NCI-H446 treated with DMSO at 0.1 percent for 48 hours (cell line): ENCODE measurements around the gene ALG9.

Source experiments
- DNase-seq: peaks from one replicate; lab custom pipeline; 2025; lab: John Stamatoyannopoulos, UW

The ALG9 gene

DNA sequence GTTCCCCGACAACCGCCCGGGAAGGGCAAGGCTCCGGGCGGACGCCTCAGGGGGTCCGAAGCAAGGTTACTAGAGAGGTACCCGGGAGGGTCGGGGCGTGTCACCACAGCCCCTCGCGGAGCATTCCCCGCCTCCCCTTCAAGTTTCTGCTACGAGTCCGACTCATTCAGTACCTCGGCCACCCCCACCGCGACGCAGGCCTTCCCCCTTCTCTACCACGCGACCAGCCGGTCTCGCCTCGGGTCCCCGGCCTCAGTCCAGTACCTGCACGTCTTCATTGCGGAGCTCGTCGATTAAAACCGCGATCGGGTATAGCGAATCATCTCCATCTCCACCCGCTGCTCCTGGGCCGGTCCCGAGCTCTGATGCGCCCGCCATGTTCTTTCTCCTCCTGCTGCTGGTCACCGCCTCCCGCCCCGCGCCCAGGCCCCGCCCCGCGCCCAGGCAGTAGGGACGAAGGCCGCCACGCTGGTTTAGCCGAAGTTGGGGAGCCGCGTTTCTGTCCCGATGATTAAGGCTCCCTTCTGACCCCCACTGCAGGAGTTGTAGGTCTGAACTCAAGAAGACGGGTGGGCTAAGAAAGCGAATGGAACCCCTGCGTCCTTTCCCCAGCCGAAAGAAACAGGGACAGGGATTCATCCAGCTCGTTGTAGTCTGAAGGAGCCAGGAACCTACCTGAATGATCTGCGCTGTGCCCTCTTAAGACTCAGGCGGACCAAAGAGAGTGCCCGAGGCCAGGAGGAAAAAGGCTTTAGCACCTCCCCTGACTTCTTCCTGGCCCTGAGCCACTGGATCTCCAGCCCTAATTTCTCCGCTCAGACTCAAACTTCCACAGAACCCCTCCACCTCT, 105.2 kb downstream of the ALG9 start, which contains the start of gene PPP2R1B:
TSS of gene PPP2R1B (minus strand) at position 406 of the 850 bp plus-strand sequence. CDS start at position 378, 28 bp downstream.
- peak; percentile 54 for DNase-seq

GRCh38 chr11:111765320-111765983, 105.9 kb downstream of the ALG9 start:
- DNase-seq = no peak

GRCh38 chr11:111764621-111765020, 106.8 kb downstream of the ALG9 start:
- DNase-seq = no peak

DNA sequence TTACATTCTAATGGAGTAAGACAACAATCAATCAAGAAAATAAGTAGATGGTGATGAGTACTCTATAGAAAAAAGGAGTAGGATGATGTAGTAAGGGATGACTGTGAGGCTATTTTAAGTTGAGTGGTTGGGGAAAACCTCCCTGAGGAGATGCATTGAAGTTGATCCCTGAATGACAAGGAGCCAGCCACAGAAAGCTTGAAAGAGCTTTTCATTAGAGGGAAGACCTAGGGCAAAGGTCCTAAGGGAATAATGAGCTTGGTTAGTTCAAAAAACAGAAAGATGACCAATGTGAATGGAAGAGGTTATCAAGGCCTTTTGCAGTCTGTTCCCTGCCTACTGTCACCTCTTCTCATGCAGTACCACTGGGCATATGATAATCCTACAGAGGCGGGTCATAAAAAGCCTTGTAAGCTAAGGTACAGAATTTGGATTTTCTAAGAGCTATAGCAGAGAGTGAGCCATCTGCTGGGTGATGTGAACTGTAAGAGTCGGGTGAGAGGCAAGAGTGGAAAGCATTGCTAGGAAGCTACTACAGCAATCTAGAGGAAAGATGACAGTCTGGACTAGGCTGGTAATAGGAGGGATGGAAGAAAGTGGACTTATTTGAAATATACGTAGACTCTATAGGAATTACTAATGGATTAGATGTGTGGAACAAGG, 108.3 kb downstream of the ALG9 start:
- no peak for DNase-seq

- DNase-seq = no peak
Observed at GRCh38 chr11:111762526-111762925, 108.9 kb downstream of the ALG9 start.

DNA sequence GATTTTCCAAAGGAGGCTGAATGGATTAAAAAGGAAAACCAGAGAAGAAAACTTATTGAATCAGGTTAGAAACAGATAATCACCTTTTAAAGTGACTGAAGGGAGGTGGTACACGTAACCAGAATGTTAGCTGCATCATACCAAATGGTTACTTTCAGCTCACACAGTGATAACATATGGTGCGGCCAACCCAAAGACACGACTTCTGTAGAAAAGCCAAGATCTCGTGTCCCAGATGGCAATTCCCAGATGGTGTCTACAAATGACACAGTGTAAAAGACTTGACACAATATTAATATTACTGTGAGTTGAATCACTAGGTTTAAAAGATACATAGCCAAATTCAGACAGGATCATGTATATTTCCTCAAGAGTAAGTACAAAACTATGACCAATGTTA, 110.3 kb downstream of the ALG9 start:
- peak; percentile 64 for DNase-seq

DNA sequence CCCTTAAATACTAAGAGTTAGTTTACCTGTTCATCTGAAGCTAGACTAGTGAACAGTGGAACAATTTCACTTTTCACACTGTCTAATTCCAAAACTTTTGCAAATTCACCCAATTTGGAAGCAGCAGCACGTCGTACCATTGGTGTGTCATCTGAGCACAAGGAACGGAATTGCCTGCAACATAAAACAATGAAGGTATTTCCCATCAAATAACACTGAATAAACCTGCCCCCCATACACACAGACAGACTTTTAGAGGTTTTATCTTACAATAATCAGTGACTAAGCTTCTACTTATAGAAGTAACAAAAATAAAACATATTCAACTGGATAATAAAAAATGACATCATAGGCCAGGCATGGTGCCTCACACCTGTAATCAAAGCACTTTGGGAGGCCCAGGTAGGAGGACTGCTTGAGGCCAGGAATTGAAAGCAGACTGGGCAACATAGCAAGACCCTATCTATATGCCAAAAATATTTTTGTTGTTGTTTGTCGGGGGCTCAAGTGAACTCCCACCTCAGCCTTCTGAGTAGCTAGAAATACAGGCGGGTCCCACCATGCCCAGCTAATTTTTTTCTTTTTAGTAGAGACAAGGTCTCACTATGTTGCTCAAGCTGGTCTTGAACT, 111.5 kb downstream of the ALG9 start:
- no peak for DNase-seq

DNA sequence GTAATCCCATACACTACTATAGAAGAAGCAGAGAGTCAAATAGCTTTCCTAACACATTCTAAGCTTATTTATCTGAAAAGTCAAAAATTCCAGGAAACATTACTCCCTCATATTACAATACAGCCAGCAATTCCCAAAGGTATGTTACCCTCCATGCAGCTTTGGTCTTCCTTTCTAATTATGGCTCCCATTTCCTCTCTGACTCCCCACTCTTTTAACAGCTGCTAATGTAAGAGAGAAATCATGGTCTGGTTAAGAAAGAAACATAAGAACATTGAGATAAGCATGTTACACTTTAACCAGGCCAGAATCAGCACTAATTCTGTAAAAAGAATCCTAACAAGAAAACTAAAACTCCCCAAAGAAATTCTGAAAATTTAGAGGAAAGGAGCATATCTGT, 112.0 kb downstream of the ALG9 start:
- no peak for DNase-seq

DNA sequence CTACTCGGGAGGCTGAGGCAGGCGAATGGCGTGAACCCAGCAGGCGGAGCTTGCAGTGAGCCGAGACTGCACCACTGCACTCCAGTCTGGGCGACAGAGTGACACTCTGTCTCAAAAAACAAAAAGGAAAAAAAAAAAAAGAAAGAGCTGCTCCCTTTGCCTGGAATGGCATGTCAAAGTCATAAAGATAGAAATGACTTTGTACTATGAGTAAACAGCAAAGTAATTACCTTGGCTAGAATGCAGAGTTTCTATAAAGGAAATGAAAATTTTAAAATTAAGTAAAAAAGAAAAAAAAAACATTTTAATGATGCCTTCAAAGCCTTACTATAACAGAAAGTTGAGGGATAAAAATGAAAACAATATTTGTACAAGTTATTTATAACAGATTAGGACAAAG, 115.3 kb downstream of the ALG9 start:
- no peak for DNase-seq

DNA sequence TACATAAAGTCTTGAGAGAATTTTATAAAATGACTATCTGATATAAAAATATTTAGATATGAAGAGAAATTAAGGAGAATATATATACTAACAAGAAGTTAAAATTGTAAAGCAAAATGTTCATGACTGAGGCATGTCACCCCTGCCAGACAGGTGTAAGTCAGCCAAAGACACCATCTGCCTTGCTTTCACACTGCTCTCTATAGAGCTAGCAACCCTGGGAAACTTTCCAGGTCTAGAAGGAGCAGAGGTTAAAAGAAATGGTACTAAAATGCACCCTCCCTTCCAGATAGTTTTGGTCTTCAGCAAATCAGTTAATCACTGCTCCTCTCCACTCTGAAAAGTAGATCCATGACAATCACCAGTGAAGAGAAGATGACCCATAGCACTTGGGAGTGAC, 121.7 kb downstream of the ALG9 start:
- DNase-seq = peak; percentile 43

DNA sequence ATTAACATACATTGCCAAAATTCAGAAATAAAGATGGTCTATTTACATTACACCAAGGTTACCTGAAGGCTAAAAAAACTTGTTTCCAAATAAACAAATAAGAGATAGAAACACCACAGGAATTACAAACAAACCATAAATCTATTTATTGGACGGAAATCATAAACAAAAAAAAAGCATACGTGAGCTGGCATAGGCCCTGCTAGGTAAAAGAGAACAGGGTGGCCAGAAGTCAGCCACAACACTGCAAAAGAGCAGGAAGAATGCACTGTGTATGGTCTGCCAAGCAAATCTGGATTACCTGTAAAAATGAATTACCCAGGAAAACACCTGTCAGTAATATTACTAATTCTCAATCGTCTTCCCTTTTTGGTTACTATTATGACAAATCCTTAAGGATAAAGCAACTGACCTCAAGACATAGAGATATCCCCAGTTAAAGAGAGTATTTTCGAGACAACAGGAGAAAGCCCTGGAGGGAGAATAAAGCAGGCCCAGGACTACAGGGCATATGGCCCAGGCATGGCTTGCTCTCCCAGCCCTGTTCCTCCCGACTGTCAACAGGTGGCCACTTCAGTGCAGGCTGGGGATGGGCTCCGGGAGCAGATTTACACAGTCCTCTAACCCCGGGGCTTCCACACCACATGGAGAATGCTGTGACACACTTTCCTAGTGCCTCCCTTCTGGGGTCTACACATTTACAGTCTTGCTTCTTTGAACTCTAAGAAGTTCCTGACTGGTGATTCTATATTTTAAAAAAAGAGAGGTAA, 123.2 kb downstream of the ALG9 start:
- DNase-seq = no peak

GRCh38 chr11:111745719-111746504, 125.5 kb downstream of the ALG9 start:
- DNase-seq = no peak

DNA sequence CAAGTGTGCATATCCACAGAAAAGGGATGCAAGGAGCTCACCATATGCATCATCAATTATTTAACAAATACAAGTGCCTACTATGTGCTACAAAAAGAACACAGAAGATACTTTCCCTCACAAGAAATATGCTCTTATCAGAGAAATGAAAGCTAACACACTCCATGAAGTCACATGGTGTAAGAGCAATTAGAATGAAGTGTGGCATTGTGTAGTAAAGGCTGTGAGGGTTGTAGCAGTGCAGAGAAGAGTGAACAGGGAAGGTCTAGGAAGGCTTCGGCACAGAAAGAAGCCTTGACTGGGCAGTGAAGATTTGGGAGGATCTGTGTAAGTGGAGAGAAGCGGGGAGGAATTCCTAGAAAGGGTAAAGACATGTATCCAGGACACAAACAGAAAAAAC, 127.7 kb downstream of the ALG9 start:
- no peak for DNase-seq

DNA sequence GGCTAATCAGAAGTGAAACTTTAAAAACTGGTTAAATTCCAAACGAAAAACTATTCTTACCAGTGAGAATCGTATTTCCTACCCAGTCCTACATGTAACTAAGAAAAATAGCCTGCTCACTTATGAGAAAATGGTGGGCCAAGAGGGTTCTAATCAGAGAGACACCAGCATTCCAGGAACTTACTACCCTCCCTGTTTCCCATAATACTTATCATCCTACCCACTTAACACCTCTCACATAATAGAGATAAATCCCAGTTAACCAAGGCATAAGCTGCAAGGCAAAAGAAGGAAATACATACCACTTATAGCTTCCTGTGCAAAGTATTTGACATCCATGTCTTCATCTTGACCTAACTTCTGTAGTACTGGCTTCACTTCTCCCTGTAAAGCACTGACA, 129.6 kb downstream of the ALG9 start:
- no peak for DNase-seq

GRCh38 chr11:111739299-111739698, 132.1 kb downstream of the ALG9 start:
- no peak for DNase-seq

DNA sequence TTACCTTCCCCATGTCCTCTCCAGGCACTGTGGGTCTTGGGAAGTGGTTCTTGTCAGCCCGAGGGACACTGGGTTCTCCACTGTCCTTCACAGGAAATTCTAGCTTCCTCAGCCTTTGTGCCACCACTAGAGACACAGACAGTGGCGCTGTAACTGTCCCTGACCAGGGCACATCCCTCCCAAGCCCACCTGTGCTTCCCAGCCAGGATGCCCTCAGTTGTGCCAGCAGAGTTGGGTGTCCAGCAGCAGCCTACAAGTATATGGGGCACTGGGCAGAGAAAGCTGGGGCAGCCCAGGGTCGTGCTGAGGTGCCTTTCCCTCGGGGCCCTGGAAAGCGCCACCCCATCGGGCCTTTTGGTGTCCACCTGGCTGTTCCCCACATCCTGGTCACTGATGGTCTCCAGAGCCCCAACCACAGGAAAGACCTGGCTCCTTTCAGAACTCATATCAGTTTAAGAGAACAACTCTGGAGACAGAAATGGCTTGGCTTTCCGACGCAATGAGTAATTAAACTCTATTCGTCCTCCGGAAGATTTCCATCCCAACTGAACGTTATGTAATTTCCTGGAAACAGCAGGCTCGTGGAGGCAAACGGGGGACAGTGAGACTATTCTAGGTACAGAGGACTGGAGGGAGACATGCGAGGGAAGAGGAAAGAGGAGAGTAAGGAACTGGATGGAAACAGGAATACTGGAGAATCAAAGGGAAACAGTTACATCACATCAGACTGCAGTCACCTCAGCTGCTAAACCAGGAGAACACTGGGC, 133.8 kb downstream of the ALG9 start:
- no peak for DNase-seq

DNA sequence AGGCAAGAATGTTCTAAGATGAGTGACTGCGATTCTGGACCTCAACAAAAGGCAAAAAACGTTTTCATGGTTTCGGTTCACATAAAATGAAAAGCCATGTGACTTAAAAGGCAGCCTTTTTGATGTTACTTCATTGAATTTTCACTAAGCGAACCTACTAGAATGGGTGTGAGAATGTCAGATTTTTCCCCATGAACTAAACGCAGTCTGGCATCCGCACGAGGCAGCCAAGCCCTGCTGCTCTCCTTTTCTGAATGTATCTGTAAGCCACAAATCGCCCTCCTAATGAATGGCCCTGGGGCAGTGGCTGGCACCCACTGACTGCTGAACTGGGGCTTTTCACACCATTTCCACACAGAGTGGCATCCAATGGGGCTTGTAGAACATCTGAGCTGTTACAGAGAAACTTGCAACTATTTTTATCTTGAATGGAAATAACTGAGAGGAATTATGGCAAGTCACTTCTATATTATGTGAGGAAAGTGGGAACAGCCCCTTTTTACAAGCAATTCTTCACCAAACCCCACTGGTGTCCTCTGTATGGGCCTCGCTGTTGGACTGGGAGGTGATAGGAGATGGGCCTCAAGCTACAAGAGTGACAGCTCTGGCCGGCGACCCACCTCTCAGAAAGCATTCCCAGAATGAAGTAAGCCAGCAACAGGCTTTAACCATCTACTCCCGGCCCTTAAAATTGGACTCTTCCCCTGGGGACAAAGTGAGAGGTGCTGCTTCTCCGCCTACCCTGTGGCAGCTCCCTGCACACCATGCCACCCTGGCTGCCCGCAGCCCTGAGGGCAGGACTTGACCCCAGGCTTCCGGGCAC, 134.5 kb downstream of the ALG9 start:
- DNase-seq = no peak
